GM23338 (cell line): ENCODE measurements around the gene ADGRB3. TPM values are rescaled to one million over a fixed set of nuclear protein-coding genes. Genes with fewer than 3 reads are reported as not detected.

Experiments used
- ATAC-seq: fragments of 200-7000 bp; cut with Tn5 transposase; 3 replicates; pipeline ENCODE4 v1.9.1; 2020
- DNase-seq: peaks from one replicate; pipeline ENCODE4 v3.0.0-alpha.2; 2015; ENCODE audit warnings: low spot score
- H2AFZ ChIP-seq: fragments of 200-600 bp; sonication (generic); 2 replicates; pipeline ENCODE4 v1.8.0; 2016; ENCODE audit warnings: antibody characterized with exemption, mild to moderate bottlenecking, moderate library complexity
- H3F3A ChIP-seq: fragments of 200-600 bp; sonication (generic); replicated peaks from 2 replicates; pipeline ENCODE4 v1.8.0; 2017; ENCODE audit warnings: antibody characterized with exemption, mixed run types, low read depth
- H3K27ac ChIP-seq: fragments of 200-600 bp; sonication (generic); 2 replicates; pipeline ENCODE4 v1.6.1; 2016; ENCODE audit warnings: low read depth
- H3K27me3 ChIP-seq: fragments of 200-600 bp; sonication (generic); 2 replicates; pipeline ENCODE4 v1.8.0; 2016; ENCODE audit warnings: mild to moderate bottlenecking, mixed run types, moderate library complexity; ENCODE audit not compliant: insufficient read depth
- H3K36me3 ChIP-seq: fragments of 200-600 bp; sonication (generic); 2 replicates; pipeline ENCODE4 v1.8.0; 2016; ENCODE audit warnings: mild to moderate bottlenecking; ENCODE audit not compliant: insufficient read depth
- H3K4me1 ChIP-seq: fragments of 200-600 bp; sonication (generic); 2 replicates; pipeline ENCODE4 v1.8.0; 2016; ENCODE audit warnings: mild to moderate bottlenecking, moderate library complexity; ENCODE audit not compliant: insufficient read depth
- H3K4me2 ChIP-seq: fragments of 200-600 bp; sonication (generic); 2 replicates; pipeline ENCODE4 v1.7.1; 2017; ENCODE audit warnings: mixed run types
- H3K4me3 ChIP-seq: fragments of 200-600 bp; sonication (generic); 2 replicates; pipeline ENCODE4 v1.6.1; 2016; ENCODE audit warnings: mixed run types
- H3K79me2 ChIP-seq: fragments of 200-600 bp; sonication (generic); replicated peaks from 2 replicates; pipeline ENCODE4 v1.8.0; 2017; ENCODE audit warnings: mild to moderate bottlenecking; ENCODE audit not compliant: insufficient read depth
- H3K9me2 ChIP-seq: fragments of 200-600 bp; sonication (generic); 2 replicates; pipeline ENCODE4 v1.8.0; 2017; ENCODE audit not compliant: insufficient read depth
- H4K20me1 ChIP-seq: fragments of 200-600 bp; sonication (generic); replicated peaks from 2 replicates; pipeline ENCODE4 v1.8.0; 2017; ENCODE audit warnings: mild to moderate bottlenecking; ENCODE audit not compliant: insufficient read depth
- H3K27ac Mint-ChIP-seq: 2 replicates; pipeline ENCODE4 v1.8.0; 2020; ENCODE audit warnings: inconsistent platforms, mild to moderate bottlenecking, moderate library complexity, mixed read lengths
- H3K27me3 Mint-ChIP-seq: 3 replicates; pipeline ENCODE4 v1.8.0; 2022; ENCODE audit warnings: low read depth, mild to moderate bottlenecking, moderate library complexity, mixed read lengths, inconsistent platforms; ENCODE audit not compliant: insufficient read depth, poor library complexity
- H3K36me3 Mint-ChIP-seq: 3 replicates; pipeline ENCODE4 v1.8.0; 2021; ENCODE audit warnings: low read depth, mild to moderate bottlenecking, inconsistent platforms, moderate library complexity, mixed read lengths
- H3K4me1 Mint-ChIP-seq: 3 replicates; pipeline ENCODE4 v1.8.0; 2020; ENCODE audit warnings: mild to moderate bottlenecking, inconsistent platforms, mixed read lengths
- H3K4me3 Mint-ChIP-seq: 3 replicates; pipeline ENCODE4 v1.8.0; 2021; ENCODE audit warnings: moderate library complexity, mild to moderate bottlenecking, inconsistent platforms, mixed read lengths
- H3K9me3 Mint-ChIP-seq: 3 replicates; pipeline ENCODE4 v1.8.0; 2020; ENCODE audit warnings: moderate library complexity, mild to moderate bottlenecking, inconsistent platforms, mixed read lengths
- CREB1 ChIP-seq: fragments of 250-450 bp; sonication (Bioruptor Pico); IDR thresholded peaks from 2 replicates; pipeline ENCODE4 v1.5.0; 2020; ENCODE audit warnings: low read depth, mild to moderate bottlenecking, moderate library complexity
- EZH2 ChIP-seq: fragments of 200-600 bp; sonication (generic); IDR thresholded peaks from one replicate; pipeline ENCODE4 v1.8.0; 2017; ENCODE audit warnings: antibody characterized with exemption, mild to moderate bottlenecking, low read depth; ENCODE audit not compliant: unreplicated experiment
- EZH2phosphoT487 ChIP-seq: fragments of 200-600 bp; sonication (generic); IDR thresholded peaks from one replicate; pipeline ENCODE4 v1.8.1; 2018; ENCODE audit warnings: antibody characterized with exemption; ENCODE audit not compliant: unreplicated experiment
- JUNB ChIP-seq: IDR thresholded peaks from one replicate; pipeline ENCODE4 v1.6.1; 2016; ENCODE audit warnings: antibody characterized with exemption; ENCODE audit not compliant: unreplicated experiment
- NANOG ChIP-seq: IDR thresholded peaks from 2 replicates; pipeline ENCODE4 v1.6.1; 2016; ENCODE audit warnings: antibody characterized with exemption, borderline replicate concordance
- POLR2AphosphoS5 ChIP-seq: IDR thresholded peaks from 2 replicates; pipeline ENCODE4 v1.6.1; 2016; ENCODE audit warnings: antibody characterized with exemption, low read depth
- ZNF114 ChIP-seq: fragments of 250-450 bp; sonication (Bioruptor Pico); IDR thresholded peaks from 2 replicates; pipeline ENCODE4 v1.5.0; 2020; ENCODE audit warnings: mild to moderate bottlenecking, moderate library complexity
- ZNF331 ChIP-seq: fragments of 250-450 bp; sonication (Bioruptor Pico); IDR thresholded peaks from 2 replicates; pipeline ENCODE4 v1.5.0; 2020; ENCODE audit warnings: low read depth, mild to moderate bottlenecking, moderate library complexity
- polyA plus RNA-seq: library from polyadenylated mRNA; unstranded; fragments of >200 nt; fragmentation: Nextera tagmentation; extraction: Ambion mirVana; gene quantifications from 2 replicates; pipeline ENCODE4 v1.2.1, GENCODE V29; 2016
- total RNA-seq: library from RNA; depleted of rRNA; stranded (reverse); fragments of >200 nt; shearing (Covaris generic); gene quantifications from 2 replicates; pipeline ENCODE4 v1.2.3, GENCODE V29; 2014
- TF ChIP-seq, protein P1 (sequence below): fragments of 250-450 bp; sonication (Bioruptor Pico); IDR thresholded peaks from 2 replicates; pipeline ENCODE4 v1.5.0; 2020; ENCODE audit warnings: mild to moderate bottlenecking, moderate library complexity
- TF ChIP-seq, protein P2 (sequence below): IDR thresholded peaks from 2 replicates; pipeline ENCODE4 v1.6.1; 2016; ENCODE audit warnings: antibody characterized with exemption
- TF ChIP-seq, protein P3 (sequence below): IDR thresholded peaks from one replicate; pipeline ENCODE4 v1.6.1; 2018; ENCODE audit warnings: antibody characterized with exemption; ENCODE audit not compliant: unreplicated experiment
- TF ChIP-seq, protein P4 (sequence below), 2 experiments: fragments of 200-600 bp in 1 of 2; sonication (generic) in 1 of 2; conservative IDR thresholded peaks; 2 replicates each; pipeline versions ENCODE4 v1.5.1 to v1.6.1; 2016 to 2017; ENCODE audit warnings: antibody characterized with exemption in 2 of 2, low read depth in 2 of 2, mild to moderate bottlenecking in 2 of 2, moderate library complexity in 1 of 2

Gene ADGRB3
- total and polyA plus RNA-seq, 2 experiments from 2014 or later, result 0.92 to 4.0 TPM

DNA sequence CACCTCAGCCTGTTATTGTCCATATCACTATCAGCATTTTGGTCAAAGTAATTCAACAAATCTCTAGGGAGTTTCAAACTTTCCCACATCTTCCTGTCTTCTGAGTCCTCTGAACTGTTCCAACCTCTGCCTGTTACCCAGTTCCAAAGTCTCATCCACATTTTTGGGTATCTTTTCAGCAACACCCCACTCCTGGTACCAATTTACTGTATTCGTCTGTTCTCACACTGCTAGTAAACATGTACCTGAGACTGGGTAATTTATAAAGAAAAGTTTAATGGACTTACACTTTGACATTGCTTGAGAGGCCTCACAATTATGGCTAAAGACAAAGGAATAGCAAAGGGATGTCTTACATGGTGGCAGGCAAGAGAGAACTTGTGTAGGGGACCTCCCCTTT lies 224.2 kb downstream of the ADGRB3 start:
- H3K4me1 ChIP-seq, result no peaks in the 10 kb centered on the region
- H3K27me3 Mint-ChIP-seq, result peaks cover 3% of the 10 kb centered on the region
- H3K4me2 ChIP-seq, result no peak overlapping the region
- H2AFZ ChIP-seq, result no peak overlapping the region
- peaks cover 52% of the 10 kb centered on the region for H3K9me3 Mint-ChIP-seq
- H3K4me3 Mint-ChIP-seq, result no peak overlapping the region
- H3K36me3 ChIP-seq, result peaks cover 14% of the 10 kb centered on the region
- H3K27ac ChIP-seq, result no peak overlapping the region
- H3K9me2 ChIP-seq, result peaks cover 4% of the 10 kb centered on the region; the same call in 1 of the 2 replicates
- no peaks in the 10 kb centered on the region for H3F3A ChIP-seq
- no peaks in the 10 kb centered on the region for H3K79me2 ChIP-seq
- peaks cover 44% of the 10 kb centered on the region for H3K36me3 Mint-ChIP-seq
- no peak overlapping the region for H3K27ac Mint-ChIP-seq
- H3K4me1 Mint-ChIP-seq, result no peaks in the 10 kb centered on the region
- no peaks in the 10 kb centered on the region for H3K27me3 ChIP-seq
- DNase-seq (no peak), ATAC-seq (no peak)
- H4K20me1 ChIP-seq, result no peaks in the 10 kb centered on the region
- no peak overlapping the region; the same call in 1 of the 2 replicates for H3K4me3 ChIP-seq
- TF ChIP-seq, protein P1, sequence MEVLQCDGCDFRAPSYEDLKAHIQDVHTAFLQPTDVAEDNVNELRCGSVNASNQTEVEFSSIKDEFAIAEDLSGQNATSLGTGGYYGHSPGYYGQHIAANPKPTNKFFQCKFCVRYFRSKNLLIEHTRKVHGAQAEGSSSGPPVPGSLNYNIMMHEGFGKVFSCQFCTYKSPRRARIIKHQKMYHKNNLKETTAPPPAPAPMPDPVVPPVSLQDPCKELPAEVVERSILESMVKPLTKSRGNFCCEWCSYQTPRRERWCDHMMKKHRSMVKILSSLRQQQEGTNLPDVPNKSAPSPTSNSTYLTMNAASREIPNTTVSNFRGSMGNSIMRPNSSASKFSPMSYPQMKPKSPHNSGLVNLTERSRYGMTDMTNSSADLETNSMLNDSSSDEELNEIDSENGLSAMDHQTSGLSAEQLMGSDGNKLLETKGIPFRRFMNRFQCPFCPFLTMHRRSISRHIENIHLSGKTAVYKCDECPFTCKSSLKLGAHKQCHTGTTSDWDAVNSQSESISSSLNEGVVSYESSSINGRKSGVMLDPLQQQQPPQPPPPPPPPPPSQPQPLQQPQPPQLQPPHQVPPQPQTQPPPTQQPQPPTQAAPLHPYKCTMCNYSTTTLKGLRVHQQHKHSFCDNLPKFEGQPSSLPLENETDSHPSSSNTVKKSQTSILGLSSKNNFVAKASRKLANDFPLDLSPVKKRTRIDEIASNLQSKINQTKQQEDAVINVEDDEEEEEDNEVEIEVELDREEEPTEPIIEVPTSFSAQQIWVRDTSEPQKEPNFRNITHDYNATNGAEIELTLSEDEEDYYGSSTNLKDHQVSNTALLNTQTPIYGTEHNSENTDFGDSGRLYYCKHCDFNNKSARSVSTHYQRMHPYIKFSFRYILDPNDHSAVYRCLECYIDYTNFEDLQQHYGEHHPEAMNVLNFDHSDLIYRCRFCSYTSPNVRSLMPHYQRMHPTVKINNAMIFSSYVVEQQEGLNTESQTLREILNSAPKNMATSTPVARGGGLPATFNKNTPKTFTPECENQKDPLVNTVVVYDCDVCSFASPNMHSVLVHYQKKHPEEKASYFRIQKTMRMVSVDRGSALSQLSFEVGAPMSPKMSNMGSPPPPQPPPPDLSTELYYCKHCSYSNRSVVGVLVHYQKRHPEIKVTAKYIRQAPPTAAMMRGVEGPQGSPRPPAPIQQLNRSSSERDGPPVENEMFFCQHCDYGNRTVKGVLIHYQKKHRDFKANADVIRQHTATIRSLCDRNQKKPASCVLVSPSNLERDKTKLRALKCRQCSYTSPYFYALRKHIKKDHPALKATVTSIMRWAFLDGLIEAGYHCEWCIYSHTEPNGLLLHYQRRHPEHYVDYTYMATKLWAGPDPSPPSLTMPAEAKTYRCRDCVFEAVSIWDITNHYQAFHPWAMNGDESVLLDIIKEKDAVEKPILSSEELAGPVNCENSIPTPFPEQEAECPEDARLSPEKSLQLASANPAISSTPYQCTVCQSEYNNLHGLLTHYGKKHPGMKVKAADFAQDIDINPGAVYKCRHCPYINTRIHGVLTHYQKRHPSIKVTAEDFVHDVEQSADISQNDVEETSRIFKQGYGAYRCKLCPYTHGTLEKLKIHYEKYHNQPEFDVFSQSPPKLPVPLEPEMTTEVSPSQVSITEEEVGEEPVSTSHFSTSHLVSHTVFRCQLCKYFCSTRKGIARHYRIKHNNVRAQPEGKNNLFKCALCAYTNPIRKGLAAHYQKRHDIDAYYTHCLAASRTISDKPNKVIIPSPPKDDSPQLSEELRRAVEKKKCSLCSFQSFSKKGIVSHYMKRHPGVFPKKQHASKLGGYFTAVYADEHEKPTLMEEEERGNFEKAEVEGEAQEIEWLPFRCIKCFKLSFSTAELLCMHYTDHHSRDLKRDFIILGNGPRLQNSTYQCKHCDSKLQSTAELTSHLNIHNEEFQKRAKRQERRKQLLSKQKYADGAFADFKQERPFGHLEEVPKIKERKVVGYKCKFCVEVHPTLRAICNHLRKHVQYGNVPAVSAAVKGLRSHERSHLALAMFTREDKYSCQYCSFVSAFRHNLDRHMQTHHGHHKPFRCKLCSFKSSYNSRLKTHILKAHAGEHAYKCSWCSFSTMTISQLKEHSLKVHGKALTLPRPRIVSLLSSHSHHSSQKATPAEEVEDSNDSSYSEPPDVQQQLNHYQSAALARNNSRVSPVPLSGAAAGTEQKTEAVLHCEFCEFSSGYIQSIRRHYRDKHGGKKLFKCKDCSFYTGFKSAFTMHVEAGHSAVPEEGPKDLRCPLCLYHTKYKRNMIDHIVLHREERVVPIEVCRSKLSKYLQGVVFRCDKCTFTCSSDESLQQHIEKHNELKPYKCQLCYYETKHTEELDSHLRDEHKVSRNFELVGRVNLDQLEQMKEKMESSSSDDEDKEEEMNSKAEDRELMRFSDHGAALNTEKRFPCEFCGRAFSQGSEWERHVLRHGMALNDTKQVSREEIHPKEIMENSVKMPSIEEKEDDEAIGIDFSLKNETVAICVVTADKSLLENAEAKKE, result no peak
- TF ChIP-seq EZH2, result no peak
- TF ChIP-seq CREB1 (CRISPR knock-in tag), result no peak
- TF ChIP-seq, protein P2, sequence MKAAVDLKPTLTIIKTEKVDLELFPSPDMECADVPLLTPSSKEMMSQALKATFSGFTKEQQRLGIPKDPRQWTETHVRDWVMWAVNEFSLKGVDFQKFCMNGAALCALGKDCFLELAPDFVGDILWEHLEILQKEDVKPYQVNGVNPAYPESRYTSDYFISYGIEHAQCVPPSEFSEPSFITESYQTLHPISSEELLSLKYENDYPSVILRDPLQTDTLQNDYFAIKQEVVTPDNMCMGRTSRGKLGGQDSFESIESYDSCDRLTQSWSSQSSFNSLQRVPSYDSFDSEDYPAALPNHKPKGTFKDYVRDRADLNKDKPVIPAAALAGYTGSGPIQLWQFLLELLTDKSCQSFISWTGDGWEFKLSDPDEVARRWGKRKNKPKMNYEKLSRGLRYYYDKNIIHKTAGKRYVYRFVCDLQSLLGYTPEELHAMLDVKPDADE, result no peak
- TF ChIP-seq, protein P3, sequence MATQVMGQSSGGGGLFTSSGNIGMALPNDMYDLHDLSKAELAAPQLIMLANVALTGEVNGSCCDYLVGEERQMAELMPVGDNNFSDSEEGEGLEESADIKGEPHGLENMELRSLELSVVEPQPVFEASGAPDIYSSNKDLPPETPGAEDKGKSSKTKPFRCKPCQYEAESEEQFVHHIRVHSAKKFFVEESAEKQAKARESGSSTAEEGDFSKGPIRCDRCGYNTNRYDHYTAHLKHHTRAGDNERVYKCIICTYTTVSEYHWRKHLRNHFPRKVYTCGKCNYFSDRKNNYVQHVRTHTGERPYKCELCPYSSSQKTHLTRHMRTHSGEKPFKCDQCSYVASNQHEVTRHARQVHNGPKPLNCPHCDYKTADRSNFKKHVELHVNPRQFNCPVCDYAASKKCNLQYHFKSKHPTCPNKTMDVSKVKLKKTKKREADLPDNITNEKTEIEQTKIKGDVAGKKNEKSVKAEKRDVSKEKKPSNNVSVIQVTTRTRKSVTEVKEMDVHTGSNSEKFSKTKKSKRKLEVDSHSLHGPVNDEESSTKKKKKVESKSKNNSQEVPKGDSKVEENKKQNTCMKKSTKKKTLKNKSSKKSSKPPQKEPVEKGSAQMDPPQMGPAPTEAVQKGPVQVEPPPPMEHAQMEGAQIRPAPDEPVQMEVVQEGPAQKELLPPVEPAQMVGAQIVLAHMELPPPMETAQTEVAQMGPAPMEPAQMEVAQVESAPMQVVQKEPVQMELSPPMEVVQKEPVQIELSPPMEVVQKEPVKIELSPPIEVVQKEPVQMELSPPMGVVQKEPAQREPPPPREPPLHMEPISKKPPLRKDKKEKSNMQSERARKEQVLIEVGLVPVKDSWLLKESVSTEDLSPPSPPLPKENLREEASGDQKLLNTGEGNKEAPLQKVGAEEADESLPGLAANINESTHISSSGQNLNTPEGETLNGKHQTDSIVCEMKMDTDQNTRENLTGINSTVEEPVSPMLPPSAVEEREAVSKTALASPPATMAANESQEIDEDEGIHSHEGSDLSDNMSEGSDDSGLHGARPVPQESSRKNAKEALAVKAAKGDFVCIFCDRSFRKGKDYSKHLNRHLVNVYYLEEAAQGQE, result no peak
- no peak for TF ChIP-seq POLR2AphosphoS5
- no peak for TF ChIP-seq ZNF114 (CRISPR knock-in tag)
- TF ChIP-seq EZH2phosphoT487, result no peak
- TF ChIP-seq, protein P4, sequence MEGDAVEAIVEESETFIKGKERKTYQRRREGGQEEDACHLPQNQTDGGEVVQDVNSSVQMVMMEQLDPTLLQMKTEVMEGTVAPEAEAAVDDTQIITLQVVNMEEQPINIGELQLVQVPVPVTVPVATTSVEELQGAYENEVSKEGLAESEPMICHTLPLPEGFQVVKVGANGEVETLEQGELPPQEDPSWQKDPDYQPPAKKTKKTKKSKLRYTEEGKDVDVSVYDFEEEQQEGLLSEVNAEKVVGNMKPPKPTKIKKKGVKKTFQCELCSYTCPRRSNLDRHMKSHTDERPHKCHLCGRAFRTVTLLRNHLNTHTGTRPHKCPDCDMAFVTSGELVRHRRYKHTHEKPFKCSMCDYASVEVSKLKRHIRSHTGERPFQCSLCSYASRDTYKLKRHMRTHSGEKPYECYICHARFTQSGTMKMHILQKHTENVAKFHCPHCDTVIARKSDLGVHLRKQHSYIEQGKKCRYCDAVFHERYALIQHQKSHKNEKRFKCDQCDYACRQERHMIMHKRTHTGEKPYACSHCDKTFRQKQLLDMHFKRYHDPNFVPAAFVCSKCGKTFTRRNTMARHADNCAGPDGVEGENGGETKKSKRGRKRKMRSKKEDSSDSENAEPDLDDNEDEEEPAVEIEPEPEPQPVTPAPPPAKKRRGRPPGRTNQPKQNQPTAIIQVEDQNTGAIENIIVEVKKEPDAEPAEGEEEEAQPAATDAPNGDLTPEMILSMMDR (conservative IDR thresholded peaks at IDR 0.05; ENCODE audit: low read depth in 2 of 2), result no peak
- no peak for TF ChIP-seq ZNF331 (CRISPR knock-in tag)
- no peak for TF ChIP-seq JUNB
- TF ChIP-seq NANOG, result no peak
